GOT3 (cell line): ENCODE data around the gene UBE2D1.
A peak's percentile ranks its signal among the peaks of the same experiment; 100 is the strongest.

Experiments used
- DNase-seq: peaks from one replicate; lab custom pipeline; 2025; ENCODE audit warnings: mixed read lengths; lab: John Stamatoyannopoulos, UW

The UBE2D1 gene

GRCh38 chr10:58334817-58335305 lies at the start of gene UBE2D1:
UBE2D1 (plus strand) TSS chr10:58335006; CDS start chr10:58335202, 196 bp downstream.
- DNase-seq = peak; percentile 58

- no peak for DNase-seq
These were observed 43.1 kb upstream of the UBE2D1 start for GRCh38 chr10:58291538-58292174.

GRCh38 chr10:58293989-58294388 lies 40.8 kb upstream of the UBE2D1 start:
- no peak for DNase-seq

- no peak for DNase-seq
These were observed 35.2 kb upstream of the UBE2D1 start for GRCh38 chr10:58299580-58299979.

DNA sequence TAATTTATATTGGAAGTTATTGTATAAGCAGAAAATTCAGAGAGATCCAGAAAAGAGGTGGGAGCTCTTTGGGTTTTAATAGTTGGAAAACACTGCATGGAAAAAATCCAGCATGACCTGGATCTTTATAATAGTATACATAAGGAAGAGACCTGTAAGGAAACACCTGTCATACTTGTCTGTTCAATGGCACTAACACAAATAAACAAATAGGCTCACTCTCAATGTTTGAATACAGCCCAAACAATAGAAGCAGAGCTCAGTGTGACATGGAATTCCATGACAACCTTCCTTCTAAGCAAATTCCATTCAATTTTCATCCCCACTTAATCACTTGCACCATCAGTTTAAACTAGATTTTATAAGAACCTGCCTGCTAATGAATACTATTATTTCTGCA lies 34.1 kb upstream of the UBE2D1 start:
- DNase-seq = no peak

DNA sequence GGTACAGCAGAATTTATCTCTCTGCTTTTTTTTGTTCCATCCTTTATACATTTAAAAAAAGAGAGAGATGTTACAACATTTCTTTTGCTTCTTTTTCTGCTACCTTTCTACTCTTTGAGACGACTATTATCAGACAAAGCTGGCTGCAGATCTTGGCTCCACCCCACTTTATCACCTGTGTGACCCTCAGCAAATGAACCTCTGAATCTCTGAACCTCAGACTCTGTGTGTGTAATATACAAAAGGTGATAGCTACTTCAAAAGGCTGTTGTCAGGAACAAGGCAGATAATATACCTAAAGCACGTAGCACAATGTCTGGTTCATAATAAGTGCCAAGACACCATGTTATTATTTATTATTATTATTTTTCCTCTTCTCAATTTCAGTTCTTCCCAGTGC lies 32.6 kb upstream of the UBE2D1 start:
- no peak for DNase-seq

DNA sequence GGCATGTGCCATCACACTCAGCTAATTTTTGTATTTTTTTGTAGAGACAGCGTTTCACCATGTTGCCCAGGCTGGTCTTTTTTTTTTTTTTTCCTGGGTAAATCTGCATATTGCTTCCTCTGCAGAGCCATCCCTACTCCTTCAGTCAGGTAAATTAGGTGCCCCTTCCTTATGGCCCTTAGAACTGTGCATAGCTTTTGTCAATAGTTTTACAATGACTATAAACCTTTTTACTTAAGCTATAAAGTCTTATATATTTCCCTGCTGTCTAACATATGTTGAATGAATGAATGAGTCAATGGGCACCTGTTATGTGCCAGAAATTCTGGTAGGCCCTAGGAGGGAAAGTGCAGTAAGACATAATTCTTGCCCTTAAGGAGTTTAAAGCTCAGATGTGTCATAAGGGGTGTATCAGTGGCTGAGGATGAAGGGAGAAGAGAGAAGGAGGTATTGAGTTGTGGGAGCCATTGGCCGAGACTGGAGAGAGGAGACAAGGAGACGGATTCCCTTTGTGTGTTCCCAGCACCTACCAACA lies 30.6 kb upstream of the UBE2D1 start:
- DNase-seq = no peak

DNA sequence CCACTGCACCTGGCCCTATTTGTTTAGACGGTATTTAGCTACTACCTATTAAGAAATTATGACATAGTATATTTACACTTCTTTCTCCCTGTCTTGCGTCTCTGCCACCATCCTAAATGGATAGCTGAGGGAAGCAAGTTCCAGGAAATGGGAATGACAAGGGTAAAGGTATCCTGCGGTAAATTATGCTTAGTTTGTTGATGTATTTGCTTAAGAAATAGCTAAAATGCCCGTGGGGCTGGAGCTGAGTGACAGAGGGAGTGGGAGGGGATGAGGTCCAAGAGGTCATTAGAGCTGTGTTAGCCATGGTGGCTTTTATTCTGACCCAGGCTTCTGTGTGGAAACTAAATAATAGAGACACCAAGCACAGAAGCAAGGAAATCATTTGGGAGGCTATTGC lies 29.0 kb upstream of the UBE2D1 start:
- no peak for DNase-seq

DNA sequence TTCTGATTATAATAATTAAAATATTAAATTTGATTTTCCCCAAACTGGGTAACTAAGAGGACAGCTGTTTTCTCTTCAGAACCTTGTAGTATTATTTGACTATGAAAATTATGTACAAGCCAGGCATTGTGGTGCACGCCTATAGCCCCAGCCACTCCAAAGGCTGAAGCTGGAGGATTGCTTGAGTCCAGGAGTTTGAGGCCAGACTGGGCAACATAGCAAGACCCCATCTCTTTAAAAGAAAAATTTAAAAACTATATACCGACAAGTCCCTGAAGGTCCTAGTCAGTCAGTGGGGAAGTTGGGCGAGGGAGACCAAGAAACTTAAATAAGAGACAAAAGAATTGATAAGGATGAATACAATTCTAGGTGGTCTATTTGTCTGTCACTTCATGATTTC lies 27.1 kb upstream of the UBE2D1 start:
- DNase-seq = no peak

- no peak for DNase-seq
These were observed 23.8 kb upstream of the UBE2D1 start for GRCh38 chr10:58311026-58311425.

GRCh38 chr10:58316874-58317273 lies 17.9 kb upstream of the UBE2D1 start:
- no peak for DNase-seq

DNA sequence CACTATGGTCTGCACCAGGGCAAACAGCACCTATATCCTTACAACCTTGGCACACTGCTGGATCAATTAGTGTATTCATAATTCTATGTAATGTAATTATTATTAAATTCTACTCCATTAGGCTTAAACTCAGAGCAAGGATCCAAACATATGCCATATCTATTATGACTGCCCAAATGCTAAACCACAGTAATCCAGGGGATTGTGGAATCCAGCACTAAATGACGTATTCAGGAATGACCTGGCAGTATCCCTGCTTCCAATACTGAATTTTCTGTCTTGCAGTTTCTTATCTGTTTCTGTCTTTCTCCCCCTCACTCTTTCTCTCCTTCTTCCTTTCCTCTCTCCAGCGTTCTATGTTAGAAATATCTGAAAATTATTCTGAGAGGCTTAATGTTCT lies 16.5 kb upstream of the UBE2D1 start:
- no peak for DNase-seq

- DNase-seq = no peak
These were observed 15.2 kb upstream of the UBE2D1 start for GRCh38 chr10:58319599-58319998.

GRCh38 chr10:58320351-58321049 lies 14.3 kb upstream of the UBE2D1 start:
- DNase-seq = no peak

DNA sequence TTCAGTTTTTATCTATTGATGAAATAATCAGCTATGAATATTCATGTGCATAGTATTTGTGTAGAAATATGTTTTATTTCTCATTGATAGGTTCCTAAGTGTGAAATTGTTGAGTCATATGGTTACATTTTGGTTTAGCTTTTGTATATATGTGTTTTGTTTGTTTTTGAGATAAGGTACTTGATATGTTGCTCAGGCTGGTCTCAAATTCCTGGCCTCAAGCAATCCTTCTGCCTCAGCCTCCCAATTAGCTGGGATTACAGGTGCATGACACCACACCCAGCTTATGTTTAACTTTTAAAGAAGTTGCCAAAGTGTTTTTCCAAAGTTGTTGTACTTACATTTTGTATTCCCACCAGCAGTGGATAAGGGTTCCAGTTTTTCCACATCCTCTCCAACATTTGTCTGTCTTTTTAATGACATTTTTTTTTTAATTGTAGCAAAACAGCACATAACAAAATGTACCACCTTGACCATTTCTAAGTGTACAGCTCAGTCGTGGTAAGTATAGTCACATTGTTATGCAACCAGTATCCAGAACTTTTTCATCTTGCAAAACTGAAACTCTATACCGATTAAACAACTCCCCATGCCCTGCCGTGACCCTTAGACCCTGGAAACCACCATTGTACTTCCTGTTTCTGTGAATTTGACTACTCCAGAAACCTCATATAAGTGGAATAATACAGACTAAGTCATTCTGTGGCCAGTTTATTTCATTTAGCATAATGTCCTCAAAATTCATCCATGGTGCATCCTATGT lies 12.6 kb upstream of the UBE2D1 start:
- no peak for DNase-seq

DNA sequence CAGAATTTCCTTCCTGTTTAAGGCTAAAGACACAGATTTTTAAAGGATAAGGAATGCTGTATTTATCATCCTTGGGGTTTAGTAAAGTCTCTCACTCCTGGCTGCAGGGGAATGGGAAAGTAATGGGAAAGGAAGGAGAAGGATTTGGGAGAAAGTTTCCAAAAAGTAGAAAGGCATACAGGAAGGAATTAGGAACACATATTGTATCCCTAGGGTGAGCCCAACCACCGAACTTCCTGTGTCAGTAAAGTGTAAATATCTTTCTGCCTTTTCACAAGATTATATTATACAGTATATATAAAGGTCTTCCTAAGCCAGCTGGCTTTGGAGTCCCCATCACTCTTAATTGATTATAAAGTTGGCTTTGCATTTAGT lies 12.0 kb upstream of the UBE2D1 start:
- no peak for DNase-seq

DNA sequence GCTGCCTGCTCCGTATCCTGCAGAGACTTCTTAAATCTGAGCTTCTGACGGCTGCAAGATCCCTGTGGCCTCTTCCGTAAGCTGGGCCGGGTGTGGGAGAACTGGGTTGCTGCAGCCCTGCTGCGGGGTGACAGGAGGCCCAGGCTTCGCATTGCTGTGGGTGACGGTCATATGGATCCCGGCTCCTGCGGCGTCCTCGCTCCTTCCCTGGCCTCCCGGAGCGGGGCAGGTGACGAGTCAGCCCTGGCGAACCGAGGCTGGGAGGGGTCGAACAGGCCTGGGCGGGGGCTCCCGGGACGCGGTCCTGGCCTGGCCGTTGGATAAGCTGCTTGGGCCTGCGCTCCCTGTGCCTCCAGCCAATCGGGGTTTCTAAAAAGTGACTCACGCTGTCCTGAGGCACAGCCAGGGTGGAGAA lies 7.8 kb upstream of the UBE2D1 start:
- DNase-seq = peak; percentile 55

GRCh38 chr10:58328233-58328632 lies 6.6 kb upstream of the UBE2D1 start:
- no peak for DNase-seq

DNA sequence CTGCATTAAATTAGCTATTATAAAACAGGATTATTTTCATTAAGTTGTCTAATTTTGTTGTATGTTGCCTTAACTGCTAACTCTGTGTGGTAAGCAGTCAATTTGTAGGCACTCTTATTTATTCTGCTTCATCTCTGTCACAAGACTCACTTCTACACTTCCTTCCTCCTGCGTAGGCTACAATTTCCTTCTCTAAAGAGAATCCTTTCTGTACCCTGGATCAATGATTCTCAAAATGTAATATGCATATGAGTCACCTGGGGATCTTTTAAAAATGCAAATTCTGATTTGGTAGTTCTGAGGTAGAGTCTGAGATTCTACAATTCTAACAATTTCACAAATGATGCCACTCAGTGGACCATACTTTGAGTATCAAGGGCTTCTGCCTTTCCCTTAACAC lies 4.4 kb upstream of the UBE2D1 start:
- DNase-seq = no peak

DNA sequence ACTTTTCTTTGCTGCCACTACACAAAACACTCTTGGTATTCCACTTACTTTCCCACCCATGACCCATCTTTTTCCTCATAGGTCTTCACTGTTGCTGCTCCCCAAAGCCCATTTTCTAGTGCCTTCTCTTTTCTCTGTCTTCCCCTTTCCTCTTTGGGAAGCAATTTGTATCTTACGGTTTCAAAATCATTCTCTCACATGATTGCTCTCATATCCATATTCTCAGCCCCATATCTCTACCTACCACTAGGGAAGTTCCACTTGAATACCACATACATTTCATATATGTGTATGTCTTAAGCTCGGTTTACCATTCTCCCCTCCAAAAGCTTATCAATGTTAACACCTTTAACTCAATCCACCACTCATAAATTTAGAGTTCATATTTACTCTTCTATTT lies 3.2 kb upstream of the UBE2D1 start:
- no peak for DNase-seq

DNA sequence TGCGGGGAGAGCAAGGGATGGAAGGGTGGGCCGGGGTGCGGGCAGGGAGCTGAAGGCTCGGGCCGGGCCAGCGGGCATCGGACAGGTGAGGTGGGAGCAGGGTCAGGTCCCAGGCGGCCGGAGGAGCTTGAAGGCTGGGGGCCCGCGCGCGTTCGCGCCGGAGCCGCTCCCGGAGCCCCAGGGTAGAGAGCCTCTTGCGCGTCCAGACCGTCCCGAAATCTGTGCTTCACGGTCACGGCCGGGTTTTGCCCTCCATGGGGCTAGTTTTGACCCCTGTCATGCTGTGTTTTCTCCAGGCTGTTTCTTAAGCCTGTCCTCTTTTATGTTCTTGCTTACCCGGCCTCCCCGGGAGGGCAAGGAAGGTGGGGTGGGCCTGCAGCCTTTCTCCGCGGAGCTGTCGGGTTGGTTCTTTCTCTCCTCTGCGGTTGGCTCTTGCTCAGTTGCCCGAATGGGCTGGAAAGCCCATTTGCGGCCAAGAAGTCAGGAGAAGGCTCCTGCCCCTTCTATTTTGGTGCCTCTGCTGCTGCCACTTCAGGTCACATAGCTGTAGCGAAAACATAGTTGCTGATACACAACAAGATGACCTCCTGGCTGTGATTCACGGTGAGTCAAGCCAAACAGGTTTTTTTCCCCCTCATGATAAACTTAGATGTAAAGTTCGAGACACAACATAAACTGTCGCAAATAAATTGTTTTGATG lies 650 bp downstream of the UBE2D1 start:
- no peak for DNase-seq

- DNase-seq = no peak
These were observed 1.4 kb downstream of the UBE2D1 start for GRCh38 chr10:58336242-58336641.
